Medulla oblongata (tissue), 1 donor: ENCODE measurements around the gene DTYMK.
A peak's percentile ranks its signal among the peaks of the same experiment; 100 is the strongest.

Experiments
- DNase-seq: peaks from one replicate; pipeline ENCODE4 v3.0.0-alpha.2; 2015; ENCODE audit errors: extremely low spot score

Gene DTYMK, protein sequence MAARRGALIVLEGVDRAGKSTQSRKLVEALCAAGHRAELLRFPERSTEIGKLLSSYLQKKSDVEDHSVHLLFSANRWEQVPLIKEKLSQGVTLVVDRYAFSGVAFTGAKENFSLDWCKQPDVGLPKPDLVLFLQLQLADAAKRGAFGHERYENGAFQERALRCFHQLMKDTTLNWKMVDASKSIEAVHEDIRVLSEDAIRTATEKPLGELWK

DNA sequence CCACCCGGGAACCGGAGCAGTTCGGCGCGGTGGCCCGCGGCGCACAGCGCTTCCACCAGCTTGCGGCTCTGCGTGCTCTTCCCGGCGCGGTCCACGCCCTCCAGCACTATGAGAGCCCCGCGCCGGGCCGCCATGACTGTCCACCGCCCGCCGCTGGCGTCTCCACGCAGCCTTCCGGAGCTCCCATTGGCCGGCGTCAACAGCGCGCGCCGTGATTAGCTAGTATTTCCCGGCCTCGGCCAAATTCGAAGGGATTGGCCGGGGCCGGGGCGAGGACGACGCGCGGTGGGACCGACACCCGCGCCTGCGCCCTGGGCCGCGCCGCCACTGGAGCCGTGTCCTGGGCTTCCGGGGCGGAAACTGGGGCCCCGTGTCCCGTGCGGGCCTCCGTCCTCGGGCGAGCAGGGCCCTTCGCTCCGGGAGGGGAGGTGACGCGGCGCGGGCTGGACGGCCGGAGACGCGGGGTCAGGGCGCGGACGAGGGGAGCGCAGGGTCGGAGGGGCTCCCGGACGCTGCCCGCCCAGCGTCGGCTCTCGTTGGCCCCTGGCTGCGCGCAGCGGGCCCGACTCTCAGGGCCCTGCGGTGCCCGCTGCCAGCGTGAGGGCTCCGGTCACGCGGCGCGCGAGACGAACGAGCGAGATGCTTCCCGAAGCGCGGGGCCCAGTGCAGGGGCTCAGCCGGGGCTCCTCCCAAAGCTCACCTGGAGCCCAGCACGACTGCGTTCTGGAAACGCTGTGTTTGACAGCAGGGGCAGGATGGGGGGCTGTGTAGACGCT, at the start of gene DTYMK:
Gene DTYMK, minus strand, starts transcription at position 166 of the 776 bp plus-strand sequence. Its CDS starts 32 bp downstream, at position 134.
- DNase-seq: peak; percentile 97

DNA sequence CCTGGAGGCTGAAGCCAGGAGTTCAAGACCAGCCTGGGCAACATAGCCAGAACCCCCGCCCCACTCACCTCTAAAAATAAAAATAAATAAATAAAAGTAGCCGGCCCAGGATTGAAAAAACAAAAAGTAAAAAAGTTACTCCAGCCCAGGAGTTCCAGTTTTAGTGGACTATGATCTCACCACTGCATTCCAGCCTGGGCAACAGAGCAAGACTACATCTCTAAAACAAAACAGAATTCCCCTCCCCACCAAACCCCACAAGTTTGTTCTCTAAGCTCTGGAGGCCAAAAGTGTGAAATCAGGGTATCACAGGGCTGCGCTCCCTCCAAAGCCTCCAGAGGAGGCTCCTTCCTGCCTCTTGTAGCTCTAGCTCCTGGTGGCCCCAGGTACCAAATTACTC, 49.5 kb upstream of the DTYMK start:
- no peak for DNase-seq

DNA sequence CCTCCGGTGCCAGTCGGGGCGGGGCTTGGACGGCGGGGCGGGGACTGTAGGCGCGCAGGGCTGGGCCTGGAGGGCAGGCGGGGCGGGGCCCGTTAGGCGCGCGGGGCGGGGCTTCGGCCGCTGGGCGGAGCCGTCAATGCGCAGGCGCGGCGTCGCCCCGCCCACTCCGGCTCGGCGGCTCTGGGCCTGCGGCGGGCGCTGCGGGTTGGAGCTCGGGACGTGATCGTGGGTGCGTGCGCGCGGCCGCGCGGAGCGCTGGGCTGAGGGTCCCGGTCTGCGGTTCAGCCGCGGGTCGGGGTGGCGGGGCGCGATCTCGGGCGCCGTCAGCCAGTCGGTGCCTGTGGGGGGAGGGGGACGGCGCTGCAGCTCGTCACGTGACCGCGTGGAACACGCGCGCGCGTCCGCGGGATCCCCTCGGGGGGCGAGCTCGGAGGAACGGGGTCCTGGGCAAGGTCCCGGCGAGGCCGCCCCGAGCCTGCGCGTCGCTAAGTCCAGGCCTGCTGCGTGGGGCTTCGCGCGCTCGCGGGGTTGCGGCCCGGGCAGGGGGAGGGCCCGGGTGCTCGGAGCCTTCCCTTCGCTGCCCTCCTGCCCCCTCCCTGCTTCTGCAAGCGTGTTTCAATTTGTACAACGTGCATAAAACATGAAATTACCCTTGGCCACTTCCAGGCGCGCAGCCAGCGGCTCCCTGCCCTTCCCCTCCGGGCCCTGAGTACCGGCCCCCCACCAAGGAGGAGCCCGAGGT, 48.0 kb upstream of the DTYMK start, which contains the start of gene D2HGDH:
Gene D2HGDH, plus strand, starts transcription at position 164 of the 742 bp plus-strand sequence. CDS start 595 bp downstream, outside the sequence.
- peak; percentile 92 for DNase-seq

DNA sequence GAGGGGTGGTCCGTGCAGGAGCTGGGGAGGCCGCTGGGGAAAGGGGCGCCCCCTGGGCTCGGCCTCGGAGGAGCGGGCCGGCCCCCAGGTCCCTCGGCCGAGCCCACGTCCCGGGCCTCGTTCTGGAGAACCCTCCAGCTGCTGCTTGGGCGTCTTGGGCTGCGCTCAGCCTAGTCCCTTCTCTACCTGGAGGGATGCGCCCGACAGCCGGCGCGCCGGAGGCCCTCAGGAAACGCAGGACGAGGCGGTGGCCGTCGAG, 47.5 kb upstream of the DTYMK start:
- no peak for DNase-seq

DNA sequence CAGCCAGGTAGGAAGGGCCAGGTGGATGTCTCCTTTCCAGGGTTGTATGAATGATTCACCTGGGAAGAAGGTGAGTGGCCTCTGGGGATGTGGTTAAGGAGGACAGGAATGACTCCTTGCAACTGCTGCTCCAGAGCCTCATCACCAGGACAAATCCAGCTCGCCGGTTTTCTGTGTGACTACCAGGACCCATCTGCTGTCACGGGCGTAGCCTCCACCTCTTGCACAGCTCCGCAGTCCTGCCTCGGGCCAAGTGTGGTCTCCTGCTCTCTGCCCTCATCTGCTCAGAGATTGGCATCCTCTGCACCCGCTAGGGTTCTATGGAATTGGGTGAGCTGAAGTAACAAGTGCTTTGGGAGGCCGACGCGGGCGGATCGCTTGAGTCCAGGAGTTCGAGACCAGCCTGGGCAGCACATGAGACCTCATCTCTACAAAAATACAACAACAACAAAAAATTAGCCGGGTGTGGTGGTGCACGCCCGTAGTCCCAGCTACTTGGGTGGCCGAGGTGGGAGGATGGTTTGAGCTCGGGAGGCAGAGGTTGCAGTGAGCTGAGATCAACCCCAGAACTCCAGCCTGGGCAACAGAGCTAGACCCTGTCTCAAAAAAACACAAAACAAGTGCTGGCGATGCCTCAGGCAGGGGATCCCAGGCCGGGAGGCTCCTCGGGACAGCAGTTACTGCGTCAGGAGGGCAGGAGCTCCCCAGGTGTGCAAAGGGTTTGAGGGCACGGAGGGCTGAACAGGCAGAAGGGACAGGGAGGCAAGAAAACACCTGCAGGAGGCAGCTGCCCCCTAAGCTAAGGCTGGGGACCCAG, 47.0 kb upstream of the DTYMK start:
- DNase-seq: peak; percentile 4

DNA sequence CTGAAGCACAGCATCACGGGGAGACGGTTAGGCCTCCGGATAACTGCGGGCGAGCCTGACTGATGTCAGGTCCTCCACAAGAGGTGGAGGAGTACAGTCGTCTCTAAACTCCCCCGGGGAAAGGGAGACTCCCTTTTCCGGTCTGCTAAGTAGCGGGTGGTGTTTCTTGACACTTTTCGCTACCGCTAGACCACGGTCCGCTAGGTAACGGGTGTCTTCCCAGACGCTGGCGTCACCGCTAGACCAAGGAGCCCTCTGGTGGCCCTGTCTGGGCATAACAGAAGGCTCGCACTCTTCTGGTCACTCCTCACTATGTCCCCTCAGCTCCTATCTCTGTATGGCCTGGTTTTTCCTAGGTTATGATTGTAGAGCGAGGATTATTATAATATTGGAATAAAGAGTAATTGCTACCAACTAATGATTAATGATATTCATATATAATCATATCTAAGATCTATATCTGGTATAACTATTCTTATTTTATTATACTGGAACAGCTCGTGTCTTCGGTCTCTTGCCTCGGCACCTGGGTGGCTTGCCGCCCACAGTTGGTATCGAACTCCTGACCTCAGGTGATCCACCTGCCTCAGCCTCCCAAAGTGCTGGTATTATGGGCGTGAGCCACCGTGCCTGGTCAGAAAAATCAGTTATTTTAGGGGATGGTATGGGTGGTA, 46.0 kb upstream of the DTYMK start:
- DNase-seq: peak; percentile 25

DNA sequence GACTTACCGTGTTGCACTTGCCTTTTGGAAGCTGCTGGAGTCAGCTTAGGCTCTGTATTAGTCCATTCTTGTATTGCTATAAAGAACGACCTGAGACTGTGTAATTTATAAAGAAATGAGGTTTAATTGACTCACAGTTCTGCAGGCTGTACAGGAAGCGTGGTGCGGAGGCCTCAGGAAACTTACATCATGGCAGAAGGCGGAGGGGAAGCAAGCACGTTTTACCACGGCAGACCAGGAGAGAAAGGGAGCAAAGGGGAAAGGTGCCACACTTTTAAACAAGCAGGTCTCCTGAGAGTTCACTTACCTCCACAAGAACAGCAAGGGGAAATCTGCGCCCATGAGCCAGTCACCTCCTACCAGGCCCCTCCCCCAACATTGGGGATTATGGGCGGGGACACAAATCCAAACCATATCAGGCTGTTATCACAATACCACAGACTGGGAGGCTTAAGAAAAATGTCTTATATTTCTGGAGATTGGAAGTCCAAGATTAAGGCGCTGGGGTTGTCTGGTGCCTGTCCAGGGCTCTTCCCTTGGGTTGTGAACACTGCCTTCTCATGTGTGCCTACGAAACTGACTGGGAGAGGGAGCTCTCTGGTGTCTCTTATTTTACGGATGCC, 44.2 kb upstream of the DTYMK start:
- no peak for DNase-seq

DNA sequence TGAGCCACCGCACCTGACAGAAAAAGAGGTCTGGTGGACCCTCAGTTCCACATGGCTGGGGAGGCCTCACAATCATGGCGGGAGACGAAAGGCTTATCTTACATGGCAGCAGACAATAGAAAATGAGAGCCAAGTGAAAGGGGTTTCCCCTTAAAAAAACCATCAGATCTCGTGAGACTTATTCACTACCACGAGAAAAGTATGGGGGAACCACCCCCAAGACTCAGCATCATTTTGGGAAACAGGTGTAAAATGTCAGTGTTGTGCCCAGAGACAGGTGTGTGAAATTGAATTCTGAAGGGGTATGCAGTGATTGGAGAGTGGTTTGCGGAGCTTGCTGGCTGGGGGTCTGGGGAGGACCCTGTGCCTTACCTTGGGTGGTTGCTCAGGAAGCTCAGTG, 43.3 kb upstream of the DTYMK start:
- DNase-seq: no peak

DNA sequence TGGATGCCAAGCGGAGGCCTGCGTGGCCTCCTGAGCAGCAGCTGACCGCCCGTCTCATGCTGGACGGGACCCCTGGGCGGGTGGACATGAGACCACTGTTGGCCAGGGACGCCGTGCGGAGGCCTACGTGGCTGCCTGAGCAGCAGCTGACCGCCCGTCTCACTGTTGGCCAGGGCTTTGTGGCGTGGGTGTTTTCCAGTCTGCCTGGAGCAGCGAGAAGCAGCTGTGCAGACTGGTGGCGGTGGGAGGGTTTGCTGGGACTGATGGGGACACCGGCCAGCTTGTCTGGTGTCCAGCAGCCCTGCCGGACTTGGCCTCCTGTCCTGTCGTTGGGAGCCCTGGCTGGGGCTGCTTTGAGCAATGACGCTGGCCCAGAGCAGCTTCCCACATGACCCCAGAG, 42.0 kb upstream of the DTYMK start:
- DNase-seq: peak; percentile 61

DNA sequence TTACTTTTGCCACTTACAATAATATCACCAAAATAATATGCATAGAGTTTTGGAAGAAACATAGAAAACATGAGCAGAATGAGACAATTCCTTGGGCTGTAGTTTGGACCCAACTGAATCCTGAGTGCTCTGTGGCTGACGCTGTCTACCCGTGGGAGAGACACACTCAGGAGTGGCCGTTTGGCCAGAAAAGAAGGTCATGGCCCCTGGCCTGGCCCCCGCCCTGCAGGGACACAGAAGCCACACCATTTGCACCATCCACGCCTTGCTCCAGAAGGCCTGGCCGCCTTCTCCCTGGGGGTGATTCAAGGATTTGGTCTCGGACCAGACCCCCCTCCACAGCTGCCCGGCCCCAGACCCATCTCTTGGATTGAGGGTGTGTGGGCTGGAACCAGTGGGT, 41.4 kb upstream of the DTYMK start:
- DNase-seq: no peak

DNA sequence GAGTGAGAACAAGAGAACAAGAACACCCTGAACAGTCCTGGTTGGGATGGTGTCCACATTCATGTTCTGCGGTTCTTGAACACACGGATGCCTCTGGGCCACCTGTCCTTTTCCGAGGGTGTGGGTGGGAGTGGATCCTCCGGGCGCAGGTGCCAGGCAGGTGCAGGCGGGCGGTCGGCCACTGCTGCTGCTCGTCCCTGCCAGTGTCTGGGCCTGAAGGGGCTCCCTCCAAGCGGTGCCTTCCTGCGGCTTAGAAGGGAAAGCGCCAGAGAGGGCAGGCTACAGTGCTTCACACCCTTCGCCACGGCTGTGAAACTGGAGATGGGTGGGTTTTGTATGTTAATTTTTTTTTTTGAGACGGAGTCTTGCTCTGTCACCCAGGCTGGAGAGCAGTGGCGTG, 39.8 kb upstream of the DTYMK start:
- DNase-seq: no peak

DNA sequence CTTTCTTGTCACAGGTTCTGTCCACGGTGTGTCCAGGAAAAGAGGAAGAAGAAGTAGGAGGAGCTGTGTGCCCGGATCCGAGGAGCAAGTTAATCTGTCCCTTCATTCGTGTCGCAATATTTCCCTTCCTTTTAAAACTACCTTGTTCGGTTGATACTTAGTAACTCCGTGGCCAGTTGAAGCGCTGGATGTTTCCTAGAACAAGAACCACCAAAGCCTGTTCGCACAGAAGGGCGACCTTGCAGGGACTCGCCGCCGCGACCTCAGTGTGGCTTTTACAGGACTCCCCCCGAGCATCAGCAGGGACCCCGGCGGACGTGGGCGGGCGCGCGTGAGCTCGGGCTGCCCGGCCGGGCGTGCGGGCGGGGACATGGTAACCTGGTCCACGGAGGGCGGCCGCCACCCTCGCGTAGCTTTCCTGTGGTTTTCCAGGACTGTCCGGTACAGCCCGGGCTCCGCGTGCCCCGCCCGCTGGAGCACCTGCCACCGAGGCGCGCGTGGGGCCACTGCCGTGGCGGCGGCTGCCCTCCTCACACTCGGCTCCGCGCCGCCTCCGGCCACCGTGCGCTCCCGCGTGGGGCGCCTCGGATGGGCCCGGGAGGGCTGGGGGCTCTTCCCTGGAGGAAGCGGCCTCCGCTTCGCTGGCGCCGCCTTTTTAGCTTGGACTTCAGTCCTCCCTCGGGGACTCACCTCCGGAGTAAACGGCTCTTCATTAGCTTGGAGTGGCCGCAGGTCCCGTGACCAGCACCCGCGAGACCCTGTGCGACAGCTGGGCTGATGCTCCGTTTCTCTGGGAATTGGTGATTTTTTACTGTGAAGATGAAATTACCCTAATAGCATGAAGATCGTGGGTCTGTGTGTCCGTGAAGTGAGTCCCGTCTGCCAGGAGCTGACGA, 38.6 kb upstream of the DTYMK start:
- no peak for DNase-seq

DNA sequence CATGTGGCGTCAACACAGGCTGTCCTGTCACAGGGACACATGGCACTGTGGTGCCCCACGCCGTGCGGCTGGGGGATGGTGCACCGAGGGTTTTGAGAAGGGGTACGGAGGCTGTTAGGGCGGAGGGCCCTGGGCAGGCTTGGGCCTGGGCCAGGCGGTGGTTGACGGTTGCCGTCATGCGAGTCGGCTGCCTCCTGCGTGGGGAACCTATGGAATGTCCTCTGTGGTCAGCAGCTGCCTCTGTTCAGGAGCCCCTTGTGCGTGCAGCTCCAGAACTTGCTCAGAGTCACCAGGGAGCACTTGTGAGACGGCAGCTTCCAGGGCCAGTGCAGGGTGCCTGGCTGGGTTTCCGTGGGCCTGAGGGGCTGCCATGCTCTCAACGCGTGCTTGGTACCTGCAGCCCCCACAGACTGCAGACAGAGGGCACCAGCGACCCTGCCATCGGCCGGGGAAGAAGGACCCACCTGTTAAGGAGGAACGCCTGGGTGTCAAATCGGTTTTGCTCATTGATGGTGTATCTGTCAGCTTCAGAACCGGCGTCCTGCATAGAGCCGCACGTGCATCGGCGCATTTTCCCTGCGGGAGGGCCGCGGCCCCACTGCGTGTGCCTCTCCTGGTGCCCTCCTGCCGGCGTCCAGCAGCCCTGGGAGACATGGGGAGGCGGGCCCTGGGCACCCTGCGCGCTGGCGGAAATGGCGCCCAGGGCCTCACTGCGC, 37.8 kb upstream of the DTYMK start:
- DNase-seq: no peak

DNA sequence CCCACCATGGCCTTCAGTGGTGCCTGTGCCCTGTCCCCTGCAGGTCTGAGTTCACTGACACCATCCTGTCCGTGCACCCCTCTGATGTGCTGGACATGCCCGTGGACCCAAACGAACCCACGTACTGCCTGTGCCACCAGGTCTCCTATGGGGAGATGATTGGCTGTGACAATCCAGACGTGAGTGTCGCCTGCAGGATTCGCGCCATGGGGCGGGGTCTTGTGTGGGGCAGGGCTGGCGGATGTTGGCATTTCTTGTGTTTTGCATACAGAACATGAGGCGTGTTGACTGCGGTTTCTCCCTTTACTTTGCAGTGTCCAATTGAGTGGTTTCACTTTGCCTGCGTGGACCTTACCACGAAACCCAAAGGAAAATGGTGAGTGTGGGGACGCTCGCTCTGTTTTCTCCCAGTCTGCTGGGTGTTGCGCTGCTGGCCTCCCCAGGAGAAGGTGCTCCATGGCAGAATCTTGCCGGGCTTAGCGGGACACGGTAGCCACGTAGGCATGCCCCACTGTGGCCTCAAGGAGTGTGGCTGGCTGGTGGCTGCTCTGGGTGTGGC, 36.4 kb upstream of the DTYMK start:
- no peak for DNase-seq

DNA sequence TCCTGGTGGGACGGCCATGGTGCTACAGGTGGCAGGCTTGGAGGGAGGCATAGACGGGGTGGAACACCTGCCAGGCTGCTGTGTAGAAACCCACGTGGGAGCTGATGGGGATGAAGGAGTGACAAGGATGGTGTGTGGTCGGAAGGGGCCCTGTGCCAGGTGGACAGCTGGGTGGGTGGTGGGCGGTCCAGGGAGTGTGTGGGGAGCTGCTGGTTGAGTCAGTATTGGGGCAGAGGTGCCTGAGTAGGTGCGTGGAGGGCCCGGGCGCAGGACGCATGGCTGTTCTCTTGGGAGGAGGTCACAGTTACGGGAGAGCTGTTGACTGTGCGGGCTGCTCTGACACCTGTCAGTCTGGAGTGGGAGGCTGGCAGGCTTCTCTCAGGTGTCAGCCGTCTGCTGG, 35.2 kb upstream of the DTYMK start:
- no peak for DNase-seq

DNA sequence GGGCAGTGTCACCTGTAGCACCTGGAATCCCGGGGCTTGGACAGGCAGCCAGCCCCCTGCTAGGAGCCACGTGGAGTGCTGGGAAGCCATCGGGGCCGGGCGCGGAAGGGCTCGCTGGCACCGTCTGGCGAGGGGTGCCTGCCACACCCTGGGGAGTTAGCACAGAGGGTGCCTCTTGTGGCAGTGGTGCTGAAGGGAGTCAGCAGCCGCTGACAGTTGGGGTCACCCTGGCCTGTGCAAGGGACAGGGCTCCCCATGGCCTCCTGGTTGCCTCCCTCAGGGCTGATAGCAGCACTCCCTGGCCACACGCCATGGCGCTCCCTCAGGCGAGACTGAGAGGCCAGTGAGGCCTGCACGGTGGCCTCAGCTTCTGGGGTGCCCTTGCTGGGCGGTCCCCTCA, 33.9 kb upstream of the DTYMK start:
- DNase-seq: no peak

DNA sequence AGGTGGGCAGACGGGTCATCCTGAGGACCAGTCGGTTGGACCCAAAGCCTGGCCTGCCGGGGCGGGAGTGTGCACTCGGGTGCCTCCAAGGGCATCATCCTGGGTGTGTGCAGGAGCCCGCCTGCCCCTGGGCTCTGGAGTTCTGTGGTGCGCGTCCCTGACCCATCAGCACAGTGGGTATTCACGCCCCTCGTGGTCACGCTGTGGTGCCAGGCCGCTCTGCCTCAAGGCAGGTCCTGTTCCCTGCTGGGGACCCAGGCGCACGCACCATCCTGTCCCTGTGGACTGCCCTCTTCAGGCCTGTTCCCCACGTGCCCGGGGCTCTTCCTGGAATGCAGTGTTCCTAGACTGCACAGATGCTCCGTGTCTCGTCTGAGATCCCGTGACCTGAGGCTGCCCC, 33.5 kb upstream of the DTYMK start:
- no peak for DNase-seq

DNA sequence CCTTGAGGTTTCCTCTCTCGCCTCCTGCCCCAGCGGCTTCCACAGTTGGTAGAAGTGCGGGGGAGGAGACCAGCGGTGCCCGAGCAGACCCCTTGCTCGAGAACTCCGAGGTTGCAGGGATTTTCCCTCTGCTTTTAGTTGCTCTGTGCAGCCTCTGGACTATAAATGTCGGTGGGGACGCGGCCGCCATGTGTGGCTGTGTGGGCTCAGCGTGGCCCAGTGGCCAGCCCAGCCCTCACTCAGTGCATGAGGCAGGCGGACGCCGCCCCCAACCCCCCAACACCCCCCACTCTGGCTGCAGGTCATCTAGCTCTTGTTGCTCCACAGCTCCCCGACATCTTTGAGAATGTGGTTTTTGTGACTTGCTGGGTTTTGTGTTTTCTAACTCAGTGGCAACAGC, 32.5 kb upstream of the DTYMK start:
- DNase-seq: no peak

DNA sequence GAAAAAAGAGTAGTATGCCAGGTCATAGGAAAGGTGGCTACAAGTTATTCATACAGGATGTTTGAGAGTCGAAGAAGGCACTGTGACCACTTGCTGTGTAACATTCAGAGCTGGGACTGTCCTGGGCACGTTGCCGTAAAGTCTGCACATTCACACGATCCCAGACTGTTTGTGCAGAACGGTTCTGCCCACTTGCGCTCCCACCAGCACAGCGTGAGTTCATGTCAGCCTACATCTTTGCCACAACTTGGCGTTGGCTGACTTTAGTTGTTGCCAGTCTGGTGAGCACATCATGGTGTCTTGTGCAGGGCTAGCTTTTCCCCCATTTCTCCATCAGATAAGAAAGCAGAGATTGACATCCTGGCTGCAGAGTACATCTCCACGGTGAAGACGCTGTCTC, 22.3 kb upstream of the DTYMK start:
- no peak for DNase-seq
